Panc1 (cell line): ENCODE measurements around the gene NOTCH4.

ENCODE experiments used
- POLR2AphosphoS5 ChIP-seq: IDR thresholded peaks from 2 replicates; pipeline ENCODE4 v1.6.1; 2012; ENCODE audit warnings: mild to moderate bottlenecking, low read depth, low read length, moderate library complexity
- REST ChIP-seq, 2 experiments: IDR thresholded peaks; 2 replicates each; pipeline ENCODE4 v1.6.1; 2011 to 2012; ENCODE audit warnings: low read depth in 2 of 2, control low read depth in 1 of 2, low read length in 1 of 2, mild to moderate bottlenecking in 1 of 2, moderate library complexity in 1 of 2; ENCODE audit not compliant: insufficient read depth in 1 of 2

GRCh38 chr6:32167761-32168262 is 56.1 kb downstream of the NOTCH4 start:
- TF ChIP-seq POLR2AphosphoS5 (no peak), REST (IDR thresholded peaks at IDR 0.05; ENCODE audit: insufficient read depth in 1 of 2, low read depth in 2 of 2, low read length in 1 of 2) (no peak)
